NT2/D1 (cell line): ENCODE results near the gene DHDDS.

Experiments
- SUZ12 ChIP-seq: IDR thresholded peaks from 2 replicates; pipeline ENCODE4 v1.6.1; 2011; ENCODE audit not compliant: insufficient read length, insufficient read depth; ENCODE audit errors: extremely low read depth
- YY1 ChIP-seq: IDR thresholded peaks from 2 replicates; pipeline ENCODE4 v1.6.1; 2011; ENCODE audit not compliant: insufficient read length, insufficient read depth
- ZNF274 ChIP-seq: IDR thresholded peaks from 2 replicates; pipeline ENCODE4 v1.6.1; 2011; ENCODE audit warnings: mild to moderate bottlenecking, low read depth, low read length

- no peak for TF ChIP-seq ZNF274
- TF ChIP-seq SUZ12 = no peak
- no peak for TF ChIP-seq YY1
These were observed 672 bp downstream of the DHDDS start for GRCh38 chr1:26432793-26433192.
